Psoas muscle (tissue), 8 donors: ENCODE results near the gene P2RX3. TPM values are rescaled to one million over a fixed set of nuclear protein-coding genes. Genes with fewer than 3 reads are reported as not detected.

Experiments
- ATAC-seq, 4 donors: fragments of 200-7000 bp; cut with Tn5 transposase; one replicate each; pipeline ENCODE4 v1.9.1; 2020; ENCODE audit warnings: moderate library complexity in 3 of 4, mild to moderate bottlenecking in 2 of 4
- DNase-seq, 2 donors: peaks; one replicate each; pipeline ENCODE4 v3.0.0-alpha.2; 2020
- H3K27ac ChIP-seq: fragments of 200-600 bp; one replicate; pipeline ENCODE4 v1.8.0; 2022
- H3K27me3 ChIP-seq, 3 donors: fragments of 200-600 bp in 1 of 3; one replicate each; pipeline versions ENCODE4 v1.6.1 to v1.8.0; 2013 to 2022; ENCODE audit warnings: low read length in 2 of 3, mild to moderate bottlenecking in 2 of 3, moderate library complexity in 1 of 3; ENCODE audit not compliant: insufficient read depth in 3 of 3
- H3K36me3 ChIP-seq, 2 donors: fragments of 200-600 bp in 1 of 2; one replicate each; pipeline versions ENCODE4 v1.6.1 to v1.8.0; 2013 to 2022; ENCODE audit warnings: low read depth in 1 of 2, mild to moderate bottlenecking in 1 of 2, moderate library complexity in 1 of 2; ENCODE audit not compliant: insufficient read depth in 1 of 2
- H3K4me1 ChIP-seq: fragments of 200-600 bp; one replicate; pipeline ENCODE4 v1.8.0; 2022
- H3K4me3 ChIP-seq: fragments of 200-600 bp; one replicate; pipeline ENCODE4 v1.8.0; 2022; ENCODE audit warnings: mild to moderate bottlenecking
- H3K9me3 ChIP-seq: fragments of 200-600 bp; one replicate; pipeline ENCODE4 v1.8.0; 2022
- CTCF ChIP-seq: fragments of 200-600 bp; IDR thresholded peaks from one replicate; pipeline ENCODE4 v1.8.0; 2022; ENCODE audit warnings: antibody characterized with exemption
- intact Hi-C, 2 donors: fragments of 100-400 bp; cut with DNase I; formaldehyde crosslinking; loops; one replicate each; pipeline versions ENCODE4 v1.11.0 to v1.14.2; 2022
- polyA plus RNA-seq, 3 donors: library from polyadenylated mRNA; stranded (reverse); fragments of 200-250 nt; gene quantifications; one replicate each; pipeline ENCODE4 v1.2.3, GENCODE V29; 2013
- total RNA-seq, 4 donors: library from RNA; stranded (reverse); fragmentation: NEBNext Ultra II Directional in 2 of 4; extraction: Animal tissue kit (Norgen Biotek cat#: 25700) in 2 of 4; gene quantifications; one replicate each; pipeline versions ENCODE4 v1.2.1 to v1.2.4, GENCODE V29; 2021 to 2023
- donor health status: healthy with polysubstance abuse.
- donor health status: DM: no; HTN: no; CAD: no; lungs with moderate emphysema.
- donor health status: Bipolar disorder and iron deficiency.
- donor health status: healthy.
- donor health status: DM: yes; HTN: yes; CAD: no.
- donor health status: DM: no; HTN: no; CAD: no.
- donor health status: DM: no; HTN: no; CAD: no.
- donor health status: DM: yes; HTN: yes; CAD: no.

Gene P2RX3
- total and polyA plus RNA-seq, 7 donors = 0.21 to 0.90 (median 0.40) TPM

GRCh38 chr11:57421805-57422204 is 83.7 kb downstream of the P2RX3 start:
- no peak overlapping the region for H3K4me3 ChIP-seq
- H3K9me3 ChIP-seq = no peaks in the 10 kb centered on the region
- no peak for TF ChIP-seq CTCF
- no peak overlapping the region for H3K27ac ChIP-seq
- no peak for DNase-seq
- peaks cover 0 to 27% (median 0%) of the 10 kb centered on the region in 3 donors for H3K27me3 ChIP-seq
- ATAC-seq = no peak
- H3K4me1 ChIP-seq = peaks cover 21% of the 10 kb centered on the region
- peaks cover 3 to 14% of the 10 kb centered on the region in 2 donors for H3K36me3 ChIP-seq
- intact Hi-C loops = no loop called here

Other genes with a start within 250 kb of the P2RX3 start
- gene LRRC55, start 156.4 kb upstream of the P2RX3 start, total RNA-seq = under 1 TPM; 0.04 to 0.27 (median 0.08) TPM
- gene LRRC55, start 156.4 kb upstream of the P2RX3 start, polyA plus RNA-seq = under 1 TPM; 0.05 to 0.11 (median 0.07) TPM
- 10 to 100 TPM in 1 of 4 donors, 1 to 10 TPM in 3; 3.5 to 17.0 (median 4.4) TPM for gene APLNR, start 101.1 kb upstream of the P2RX3 start, total RNA-seq
- 1 to 10 TPM in 2 of 3 donors, under 1 TPM in 1; 0.75 to 3.3 (median 2.6) TPM for gene APLNR, start 101.1 kb upstream of the P2RX3 start, polyA plus RNA-seq
- gene TNKS1BP1, start 13.4 kb upstream of the P2RX3 start, total RNA-seq = 100 to 1,000 TPM in 2 of 4 donors, 10 to 100 TPM in 2; 63.9 to 288 (median 129) TPM
- gene TNKS1BP1, start 13.4 kb upstream of the P2RX3 start, polyA plus RNA-seq = 100 to 1,000 TPM in 1 of 3 donors, 10 to 100 TPM in 2; 76.9 to 121 (median 79.9) TPM
- gene SSRP1, start 2.5 kb upstream of the P2RX3 start, total RNA-seq = 10 to 100 TPM; 69.0 to 94.0 (median 82.4) TPM
- gene SSRP1, start 2.5 kb upstream of the P2RX3 start, polyA plus RNA-seq = 100 to 1,000 TPM; 101 to 138 (median 125) TPM
- gene PRG3, start 42.8 kb downstream of the P2RX3 start, total RNA-seq = not detected
- not detected for gene PRG3, start 42.8 kb downstream of the P2RX3 start, polyA plus RNA-seq
- under 1 TPM in 1 of 4 donors, not detected in 3; 0.25 TPM for gene PRG2, start 52.3 kb downstream of the P2RX3 start, total RNA-seq
- gene PRG2, start 52.3 kb downstream of the P2RX3 start, polyA plus RNA-seq = not detected
- 10 to 100 TPM; 10.6 to 18.8 (median 16.0) TPM for gene SLC43A3, start 88.8 kb downstream of the P2RX3 start, total RNA-seq
- 10 to 100 TPM in 1 of 3 donors, 1 to 10 TPM in 2; 5.8 to 14.7 (median 6.4) TPM for gene SLC43A3, start 88.8 kb downstream of the P2RX3 start, polyA plus RNA-seq
- gene RTN4RL2, start 122.2 kb downstream of the P2RX3 start, total RNA-seq = 1 to 10 TPM in 1 of 4 donors, under 1 TPM in 3; 0.77 to 1.1 (median 0.84) TPM
- under 1 TPM; 0.44 to 0.61 (median 0.49) TPM for gene RTN4RL2, start 122.2 kb downstream of the P2RX3 start, polyA plus RNA-seq
- gene SLC43A1, start 177.3 kb downstream of the P2RX3 start, total RNA-seq = 10 to 100 TPM in 1 of 4 donors, 1 to 10 TPM in 3; 4.1 to 15.3 (median 7.1) TPM
- 10 to 100 TPM in 1 of 3 donors, 1 to 10 TPM in 2; 3.5 to 13.7 (median 7.5) TPM for gene SLC43A1, start 177.3 kb downstream of the P2RX3 start, polyA plus RNA-seq
- 10 to 100 TPM; 55.0 to 90.0 (median 73.0) TPM for gene TIMM10, start 192.4 kb downstream of the P2RX3 start, total RNA-seq
- gene TIMM10, start 192.4 kb downstream of the P2RX3 start, polyA plus RNA-seq = 100 to 1,000 TPM in 2 of 3 donors, 10 to 100 TPM in 1; 97.7 to 149 (median 112) TPM
- 100 to 1,000 TPM in 1 of 4 donors, 10 to 100 TPM in 2, 1 to 10 TPM in 1; 7.6 to 118 (median 36.9) TPM for gene SMTNL1, start 199.2 kb downstream of the P2RX3 start, total RNA-seq
- gene SMTNL1, start 199.2 kb downstream of the P2RX3 start, polyA plus RNA-seq = 10 to 100 TPM in 2 of 3 donors, 1 to 10 TPM in 1; 6.7 to 19.7 (median 14.9) TPM
- gene UBE2L6, start 229.3 kb downstream of the P2RX3 start, total RNA-seq = 10 to 100 TPM in 3 of 4 donors, 1 to 10 TPM in 1; 6.8 to 24.7 (median 12.3) TPM
- 1 to 10 TPM; 5.3 to 9.9 (median 9.1) TPM for gene UBE2L6, start 229.3 kb downstream of the P2RX3 start, polyA plus RNA-seq